H9 (cell line): ENCODE measurements around the gene CD1B. TPM values are rescaled to one million over a fixed set of nuclear protein-coding genes. Genes with fewer than 3 reads are reported as not detected.

Source experiments
- DNase-seq: peaks from one replicate; pipeline ENCODE4 v3.0.0-alpha.2; 2017
- H2AFZ ChIP-seq: one replicate; pipeline ENCODE4 v1.6.1; 2013; ENCODE audit warnings: mild to moderate bottlenecking, low read length, control low read depth, moderate library complexity
- H2AK5ac ChIP-seq: 2 replicates; pipeline ENCODE4 v1.6.1; 2013; ENCODE audit warnings: low read length, control low read depth, mixed read lengths; ENCODE audit not compliant: insufficient read length
- H2BK120ac ChIP-seq: one replicate; pipeline ENCODE4 v1.6.1; 2013; ENCODE audit warnings: low read depth, mild to moderate bottlenecking, low read length, control low read depth, inconsistent platforms; ENCODE audit not compliant: poor library complexity, severe bottlenecking
- H2BK12ac ChIP-seq: 2 replicates; pipeline ENCODE4 v1.6.1; 2013; ENCODE audit warnings: low read length, control low read depth, mixed read lengths, low read depth; ENCODE audit not compliant: insufficient read length
- H2BK15ac ChIP-seq: 2 replicates; pipeline ENCODE4 v1.6.1; 2013; ENCODE audit warnings: low read depth, low read length, control low read depth
- H2BK20ac ChIP-seq: one replicate; pipeline ENCODE4 v1.6.1; 2013; ENCODE audit warnings: low read depth, mild to moderate bottlenecking, low read length, control low read depth, inconsistent platforms; ENCODE audit not compliant: poor library complexity, severe bottlenecking
- H2BK5ac ChIP-seq: 2 replicates; pipeline ENCODE4 v1.6.1; 2013; ENCODE audit warnings: low read length, control low read depth, mixed read lengths; ENCODE audit not compliant: insufficient read length
- H3K14ac ChIP-seq: 2 replicates; pipeline ENCODE4 v1.6.1; 2013; ENCODE audit warnings: low read length, control low read depth; ENCODE audit not compliant: insufficient read depth
- H3K18ac ChIP-seq: 2 replicates; pipeline ENCODE4 v1.6.1; 2013; ENCODE audit warnings: low read depth, mild to moderate bottlenecking, mixed read lengths, low read length, control low read depth; ENCODE audit not compliant: insufficient read length
- H3K23ac ChIP-seq: 2 replicates; pipeline ENCODE4 v1.6.1; 2013; ENCODE audit warnings: low read length, control low read depth, mixed read lengths, low read depth; ENCODE audit not compliant: insufficient read length
- H3K23me2 ChIP-seq: 2 replicates; pipeline ENCODE4 v1.6.1; 2013; ENCODE audit warnings: low read depth, mild to moderate bottlenecking, mixed read lengths, low read length, control low read depth; ENCODE audit not compliant: insufficient read length, poor library complexity, severe bottlenecking
- H3K27ac ChIP-seq: 2 replicates; pipeline ENCODE4 v1.5.1; 2013; ENCODE audit warnings: low read length, control low read depth, mixed read lengths, low read depth; ENCODE audit not compliant: insufficient read length
- H3K27me3 ChIP-seq: 2 replicates; pipeline ENCODE4 v1.6.1; 2013; ENCODE audit warnings: low read length, control low read depth, inconsistent platforms; ENCODE audit not compliant: insufficient read depth
- H3K4ac ChIP-seq: 2 replicates; pipeline ENCODE4 v1.6.1; 2013; ENCODE audit warnings: low read depth, mild to moderate bottlenecking, control low read depth, inconsistent platforms, low read length, moderate library complexity
- H3K4me1 ChIP-seq: 2 replicates; pipeline ENCODE4 v1.6.1; 2013; ENCODE audit warnings: low read length, control low read depth, inconsistent platforms; ENCODE audit not compliant: insufficient read depth
- H3K4me2 ChIP-seq: 2 replicates; pipeline ENCODE4 v1.6.1; 2013; ENCODE audit warnings: low read length, control low read depth, mixed read lengths; ENCODE audit not compliant: insufficient read length, insufficient read depth
- H3K56ac ChIP-seq: 2 replicates; pipeline ENCODE4 v1.6.1; 2013; ENCODE audit warnings: low read depth, mild to moderate bottlenecking, mixed read lengths, low read length, control low read depth; ENCODE audit not compliant: insufficient read length
- H3K79me1 ChIP-seq: 2 replicates; pipeline ENCODE4 v1.6.1; 2013; ENCODE audit warnings: low read depth, mild to moderate bottlenecking, moderate library complexity, low read length, control low read depth, inconsistent platforms; ENCODE audit not compliant: insufficient read depth, poor library complexity, severe bottlenecking
- H3K79me2 ChIP-seq: 2 replicates; pipeline ENCODE4 v1.6.1; 2013; ENCODE audit warnings: low read length, control low read depth, inconsistent platforms; ENCODE audit not compliant: insufficient read depth
- H3K9ac ChIP-seq: 2 replicates; pipeline ENCODE4 v1.6.1; 2013; ENCODE audit warnings: low read length, control low read depth, mixed read lengths; ENCODE audit not compliant: insufficient read length; ENCODE audit errors: extremely low read depth
- H3K9me3 ChIP-seq: one replicate; pipeline ENCODE4 v1.6.1; 2013; ENCODE audit warnings: low read depth, low read length, inconsistent platforms; ENCODE audit not compliant: control insufficient read depth
- H3T11ph ChIP-seq: one replicate; pipeline ENCODE4 v1.6.1; 2013; ENCODE audit warnings: mild to moderate bottlenecking, low read length, control low read depth, inconsistent platforms
- H4K20me1 ChIP-seq: one replicate; pipeline ENCODE4 v1.6.1; 2013; ENCODE audit not compliant: control insufficient read depth, insufficient read length, insufficient read depth
- H4K5ac ChIP-seq: 2 replicates; pipeline ENCODE4 v1.6.1; 2013; ENCODE audit warnings: low read depth, mild to moderate bottlenecking, mixed read lengths, low read length, control low read depth; ENCODE audit not compliant: insufficient read length
- H4K8ac ChIP-seq: replicated peaks from 2 replicates; pipeline ENCODE4 v1.6.1; 2013; ENCODE audit warnings: low read length, control low read depth, mixed read lengths, low read depth; ENCODE audit not compliant: insufficient read length
- H4K91ac ChIP-seq: 2 replicates; pipeline ENCODE4 v1.6.1; 2013; ENCODE audit warnings: low read depth, mild to moderate bottlenecking, moderate library complexity, mixed read lengths, low read length, control low read depth; ENCODE audit not compliant: insufficient read length
- H3K27ac Mint-ChIP-seq, 3 experiments: 2 replicates in 2 of 3; 3 replicates in 1 of 3; pipeline ENCODE4 v1.8.0; 2020 to 2021; ENCODE audit warnings: mixed read lengths in 3 of 3, mild to moderate bottlenecking in 1 of 3, moderate library complexity in 1 of 3
- H3K27me3 Mint-ChIP-seq: 2 replicates; pipeline ENCODE4 v1.8.0; 2021; ENCODE audit warnings: low read depth, mild to moderate bottlenecking, moderate library complexity, mixed read lengths
- H3K36me3 Mint-ChIP-seq, 3 experiments: 2 replicates in 2 of 3; 3 replicates in 1 of 3; pipeline ENCODE4 v1.8.0; 2020 to 2021; ENCODE audit warnings: low read depth in 3 of 3, mixed read lengths in 3 of 3; ENCODE audit not compliant: insufficient read depth in 1 of 3
- H3K4me1 Mint-ChIP-seq, 2 experiments: 2 replicates each; pipeline ENCODE4 v1.8.0; 2020; ENCODE audit warnings: mixed read lengths in 2 of 2
- H3K4me3 Mint-ChIP-seq, 2 experiments: 2 replicates in 1 of 2; 3 replicates in 1 of 2; pipeline ENCODE4 v1.8.0; 2020 to 2021; ENCODE audit warnings: mild to moderate bottlenecking in 2 of 2, mixed read lengths in 2 of 2, moderate library complexity in 1 of 2
- H3K9me3 Mint-ChIP-seq, 2 experiments: 2 replicates in 1 of 2; 3 replicates in 1 of 2; pipeline ENCODE4 v1.8.0; 2020; ENCODE audit warnings: mild to moderate bottlenecking in 2 of 2, mixed read lengths in 2 of 2, moderate library complexity in 1 of 2
- CTCF ChIP-seq: fragments of 200-600 bp; sonication (generic); conservative IDR thresholded peaks from 3 replicates; pipeline ENCODE4 v1.8.0; 2021; ENCODE audit warnings: antibody characterized with exemption, mild to moderate bottlenecking
- WGBS: extraction: QIAGEN DNeasy Blood & Tissue Kit; methylation state at CpG from one replicate; pipeline ENCODE4 v1.1.7; 2013; ENCODE audit warnings: missing lambda C conversion rate, low lambda C conversion rate, mixed read lengths; ENCODE audit not compliant: insufficient read length; ENCODE audit errors: extremely low coverage; 5-methylcytosine and 5-hydroxymethylcytosine counted together
- total RNA-seq: library from RNA; stranded (reverse); gene quantifications from 2 replicates; pipeline ENCODE4 v1.2.1, GENCODE V29; 2021

CD1B gene
- total RNA-seq, 1 experiment from 2014 or later: not detected

DNA sequence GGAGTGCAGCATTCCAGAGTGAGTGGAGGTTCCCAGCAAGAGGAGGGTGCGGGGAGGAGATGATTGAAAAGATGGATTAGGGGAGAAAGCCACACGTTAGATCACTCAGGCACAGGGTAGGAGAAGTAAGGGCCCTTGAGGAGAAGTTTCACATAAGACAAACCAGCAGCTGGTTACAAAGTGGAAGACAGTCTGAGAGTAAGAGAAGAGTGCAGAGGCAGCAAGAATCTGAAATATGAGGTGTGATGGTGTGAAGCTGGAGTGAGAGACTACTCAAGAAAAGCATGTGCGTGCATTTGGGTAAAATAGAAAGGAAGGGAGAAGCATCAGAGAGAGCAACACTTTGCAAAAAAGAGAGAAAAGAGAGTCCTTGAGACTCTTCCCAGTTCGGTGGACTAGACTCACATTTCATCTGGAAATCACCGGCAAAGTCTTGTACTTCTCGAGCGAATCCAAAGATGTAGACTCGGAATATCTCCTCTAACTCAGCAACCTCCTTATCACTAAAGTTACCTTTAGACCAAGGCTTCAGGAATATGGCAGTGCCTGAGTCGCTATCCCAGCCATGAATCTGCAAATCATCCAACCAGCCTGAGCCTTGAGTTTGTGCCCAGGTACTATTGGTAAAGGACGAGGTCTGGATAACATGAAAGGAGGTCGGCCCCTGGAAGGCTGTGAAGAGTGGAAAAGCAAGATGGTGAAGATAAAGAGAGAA lies 783 bp downstream of the CD1B start:
- Histone ChIP-seq H4K8ac (no peak overlapping the region), H2BK15ac (no peak overlapping the region), H3K14ac (no peak overlapping the region), H2AK5ac (no peak overlapping the region), H3K9me3 (no peaks in the 10 kb centered on the region), H3K27me3 (no peaks in the 10 kb centered on the region), H3K23me2 (no peaks in the 10 kb centered on the region), H3K56ac (no peak overlapping the region), H3K79me2 (no peaks in the 10 kb centered on the region), H3K9ac (no peak overlapping the region), H3K4me2 (no peak overlapping the region), H3K18ac (no peak overlapping the region), H2AFZ (no peak overlapping the region), H3T11ph (no peak overlapping the region), H3K23ac (no peak overlapping the region), H2BK5ac (no peak overlapping the region), H2BK20ac (no peak overlapping the region), H4K20me1 (no peaks in the 10 kb centered on the region), H2BK12ac (no peak overlapping the region), H3K4ac (no peak overlapping the region), H3K79me1 (no peaks in the 10 kb centered on the region), H4K5ac (no peak overlapping the region), H2BK120ac (no peak overlapping the region), H4K91ac (no peak overlapping the region), H3K27ac (no peak overlapping the region), H3K4me1 (no peaks in the 10 kb centered on the region)
- no CpG with 5 or more reads among the region's 11 CpGs for WGBS
- DNase-seq: no peak
- Mint-ChIP-seq H3K27ac (no peak overlapping the region), H3K36me3 (no peaks in the 10 kb centered on the region), H3K27me3 (no peaks in the 10 kb centered on the region; the same call in 1 of the 2 replicates), H3K9me3 (no peaks in the 10 kb centered on the region), H3K4me1 (no peaks in the 10 kb centered on the region), H3K4me3 (no peak overlapping the region)
- no peak for TF ChIP-seq CTCF
